IPS DF 4.7 (cell line): ENCODE results near the gene SIGLEC6.

Experiments used
- DNase-seq: peaks from one replicate; pipeline ENCODE4 v3.0.0-alpha.2; 2013; ENCODE audit warnings: low spot score; ENCODE audit errors: extremely low read depth

Gene SIGLEC6

GRCh38 chr19:51548891-51549305, 17.4 kb upstream of the SIGLEC6 start:
- DNase-seq, result no peak

- no peak for DNase-seq
These were observed 16.8 kb upstream of the SIGLEC6 start for GRCh38 chr19:51548213-51548651.

GRCh38 chr19:51547397-51548212, 16.1 kb upstream of the SIGLEC6 start:
- DNase-seq, result no peak

- no peak for DNase-seq
These were observed 15.4 kb upstream of the SIGLEC6 start for GRCh38 chr19:51546650-51547396.

GRCh38 chr19:51546107-51546649, 14.7 kb upstream of the SIGLEC6 start:
- no peak for DNase-seq

- DNase-seq, result no peak
These were observed 12.6 kb upstream of the SIGLEC6 start for GRCh38 chr19:51544038-51544437.

GRCh38 chr19:51542699-51543098, 11.2 kb upstream of the SIGLEC6 start:
- no peak for DNase-seq

- DNase-seq, result no peak
These were observed 10.2 kb upstream of the SIGLEC6 start for GRCh38 chr19:51541458-51542357.

GRCh38 chr19:51539821-51540366, 8.4 kb upstream of the SIGLEC6 start:
- no peak for DNase-seq

GRCh38 chr19:51535535-51535934, 4.1 kb upstream of the SIGLEC6 start:
- DNase-seq, result no peak

GRCh38 chr19:51530616-51531015, 854 bp downstream of the SIGLEC6 start:
- no peak for DNase-seq

GRCh38 chr19:51529301-51529700, 2.2 kb downstream of the SIGLEC6 start:
- DNase-seq, result no peak

- DNase-seq, result no peak
These were observed 5.8 kb downstream of the SIGLEC6 start for GRCh38 chr19:51525651-51526050.

- no peak for DNase-seq
These were observed 6.7 kb downstream of the SIGLEC6 start for GRCh38 chr19:51524666-51525264.

- DNase-seq, result no peak
These were observed 9.7 kb downstream of the SIGLEC6 start for GRCh38 chr19:51521781-51522180.

GRCh38 chr19:51521357-51521756, 10.1 kb downstream of the SIGLEC6 start:
- no peak for DNase-seq

- no peak for DNase-seq
These were observed 10.7 kb downstream of the SIGLEC6 start for GRCh38 chr19:51520728-51521127.

- no peak for DNase-seq
These were observed 16.5 kb downstream of the SIGLEC6 start for GRCh38 chr19:51514866-51515481.

- no peak for DNase-seq
These were observed 17.5 kb downstream of the SIGLEC6 start for GRCh38 chr19:51513968-51514367.

GRCh38 chr19:51511353-51511752, 20.1 kb downstream of the SIGLEC6 start:
- no peak for DNase-seq
